Gastrocnemius medialis (tissue), 4 donors: ENCODE measurements around the gene RASGRP1.

ENCODE experiments used
- CTCF ChIP-seq, 5 experiments: fragments of 450-650 bp in 3 of 5; fragments of 200-600 bp in 2 of 5; sonication (generic) in 2 of 5; IDR thresholded peaks in 4 of 5; conservative IDR thresholded peaks in 1 of 5; 1 replicate in 4 of 5; 2 replicates in 1 of 5; pipeline ENCODE4 v1.5.1; 2016 to 2019; ENCODE audit warnings: antibody characterized with exemption in 5 of 5, mild to moderate bottlenecking in 3 of 5, moderate library complexity in 3 of 5
- POLR2A ChIP-seq, 2 donors: fragments of 450-650 bp; IDR thresholded peaks; one replicate each; pipeline ENCODE4 v1.6.1; 2017; ENCODE audit warnings: antibody characterized with exemption in 2 of 2, mild to moderate bottlenecking in 2 of 2, moderate library complexity in 2 of 2

GRCh38 chr15:38518084-38518483 lies 46.5 kb downstream of the RASGRP1 start:
- TF ChIP-seq CTCF (IDR thresholded peaks at IDR 0.05 in 4 of 5, conservative IDR thresholded peaks at IDR 0.05 in 1 of 5) (no peak), POLR2A (IDR thresholded peaks at IDR 0.05) (no peak)
